ENCODE data around the gene SNAI3. TPM values are rescaled to one million over a fixed set of nuclear protein-coding genes. Genes with fewer than 3 reads are reported as not detected.

The SNAI3 gene
- total RNA-seq, 4 donors from 2014 or later, result 0.40 to 0.44 TPM; not detected in 2

DNA sequence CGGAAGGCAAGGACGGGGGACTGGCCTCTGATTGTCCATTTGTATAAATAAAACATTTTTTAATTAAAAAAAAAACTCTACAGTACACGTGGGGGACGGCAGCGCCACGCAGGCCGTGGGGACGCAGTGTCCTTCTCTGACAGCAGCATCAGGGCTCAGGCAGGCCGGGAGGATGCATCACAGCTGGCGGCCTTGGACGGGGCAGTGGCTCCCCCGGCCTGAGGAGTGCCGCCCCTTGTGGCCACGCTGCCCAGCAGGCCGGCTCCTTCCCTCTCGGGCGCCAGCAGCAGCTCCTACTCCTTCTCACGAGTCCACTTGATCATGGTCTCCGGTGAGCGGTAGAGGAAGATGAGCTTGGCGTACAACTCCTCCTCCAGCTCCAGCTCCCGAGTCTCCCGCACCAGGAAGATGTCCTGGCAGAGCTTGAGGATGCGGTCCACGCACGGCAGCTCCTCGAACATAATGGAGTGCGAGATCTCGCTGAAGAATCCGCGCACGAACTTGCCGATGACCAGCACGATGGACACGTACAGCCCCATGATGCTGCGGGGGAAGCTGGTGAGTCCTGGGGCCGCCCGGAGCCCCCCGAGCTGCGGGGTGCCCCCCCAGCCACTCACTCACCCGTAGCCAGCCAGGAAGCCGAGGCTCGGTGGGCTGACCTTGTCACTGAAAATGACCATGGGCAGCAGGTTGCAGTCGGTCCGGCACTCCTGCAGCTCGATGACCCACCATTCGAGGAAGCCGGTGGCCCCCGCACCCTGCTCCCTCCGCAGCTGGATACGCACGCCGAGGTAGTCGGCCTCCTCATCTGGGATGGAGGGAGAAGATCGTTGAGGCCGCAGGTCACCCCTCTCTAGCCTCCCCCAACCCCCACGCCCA, 29.2 kb upstream of the SNAI3 start:
- no peaks in the 10 kb centered on the region for H3K9me3 ChIP-seq
- no peaks in the 10 kb centered on the region for H3K4me1 ChIP-seq
- no peak overlapping the region for H3K27ac ChIP-seq
- H3K36me3 ChIP-seq, result peaks cover 74% of the 10 kb centered on the region
- DNase-seq (ENCODE audit: low spot score in 2 of 2), result no peak
- no peak overlapping the region for H3K4me3 ChIP-seq
- TF ChIP-seq, protein P1, sequence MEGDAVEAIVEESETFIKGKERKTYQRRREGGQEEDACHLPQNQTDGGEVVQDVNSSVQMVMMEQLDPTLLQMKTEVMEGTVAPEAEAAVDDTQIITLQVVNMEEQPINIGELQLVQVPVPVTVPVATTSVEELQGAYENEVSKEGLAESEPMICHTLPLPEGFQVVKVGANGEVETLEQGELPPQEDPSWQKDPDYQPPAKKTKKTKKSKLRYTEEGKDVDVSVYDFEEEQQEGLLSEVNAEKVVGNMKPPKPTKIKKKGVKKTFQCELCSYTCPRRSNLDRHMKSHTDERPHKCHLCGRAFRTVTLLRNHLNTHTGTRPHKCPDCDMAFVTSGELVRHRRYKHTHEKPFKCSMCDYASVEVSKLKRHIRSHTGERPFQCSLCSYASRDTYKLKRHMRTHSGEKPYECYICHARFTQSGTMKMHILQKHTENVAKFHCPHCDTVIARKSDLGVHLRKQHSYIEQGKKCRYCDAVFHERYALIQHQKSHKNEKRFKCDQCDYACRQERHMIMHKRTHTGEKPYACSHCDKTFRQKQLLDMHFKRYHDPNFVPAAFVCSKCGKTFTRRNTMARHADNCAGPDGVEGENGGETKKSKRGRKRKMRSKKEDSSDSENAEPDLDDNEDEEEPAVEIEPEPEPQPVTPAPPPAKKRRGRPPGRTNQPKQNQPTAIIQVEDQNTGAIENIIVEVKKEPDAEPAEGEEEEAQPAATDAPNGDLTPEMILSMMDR (IDR thresholded peaks at IDR 0.05), result no peak
- TF ChIP-seq POLR2A (IDR thresholded peaks at IDR 0.05), result no peak
- TF ChIP-seq POLR2AphosphoS5 (IDR thresholded peaks at IDR 0.05), result no peak
- TF ChIP-seq EP300 (IDR thresholded peaks at IDR 0.05), result no peak
- 94% methylated on average over 44 of the region's 57 CpGs for WGBS
- H3K27me3 ChIP-seq, result no peaks in the 10 kb centered on the region

DNA sequence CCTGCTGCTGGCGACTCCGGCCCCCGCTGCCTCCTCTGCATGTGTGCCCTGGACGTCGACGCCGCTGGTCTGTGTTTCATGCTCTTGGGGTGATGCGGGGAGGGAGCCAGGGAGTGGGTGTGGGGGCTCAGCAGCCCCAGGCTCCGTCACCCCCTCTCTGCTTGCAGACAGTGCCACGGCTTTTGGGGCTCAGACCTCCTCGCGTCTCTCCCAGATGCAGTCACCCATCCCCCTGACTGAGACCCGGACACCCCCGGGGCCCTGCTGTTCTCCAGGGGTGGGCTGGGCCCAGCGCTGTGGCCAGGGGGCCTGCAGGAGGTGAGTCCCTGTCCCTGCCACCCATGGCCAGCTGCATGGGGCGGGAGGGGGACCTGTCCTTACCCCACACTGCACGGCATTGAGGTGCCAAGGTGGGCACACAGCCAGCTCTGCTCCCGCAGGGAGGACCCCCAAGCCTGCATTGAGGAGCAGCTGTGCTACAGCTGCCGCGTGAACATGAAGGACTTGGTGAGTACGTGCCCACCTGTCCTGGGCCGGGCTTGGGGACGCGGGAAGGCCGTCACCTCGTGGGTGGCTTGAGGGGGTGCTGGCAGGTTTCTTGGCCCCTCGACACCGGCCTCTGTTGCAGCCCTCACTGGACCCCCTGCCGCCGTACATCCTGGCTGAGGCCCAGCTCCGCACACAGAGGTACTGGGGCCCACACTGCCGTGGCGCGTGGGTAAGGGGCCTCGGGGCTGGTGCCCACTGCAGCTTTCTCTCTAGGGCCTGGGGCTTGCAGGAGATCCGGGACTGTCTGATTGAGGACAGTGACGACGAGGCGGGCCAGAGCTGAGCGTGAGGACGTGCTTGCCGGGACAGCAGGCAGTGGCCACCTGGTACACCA, 28.4 kb upstream of the SNAI3 start:
- no peak overlapping the region for H3K4me3 ChIP-seq
- H3K9me3 ChIP-seq, result no peaks in the 10 kb centered on the region
- no peaks in the 10 kb centered on the region for H3K27me3 ChIP-seq
- no peak for DNase-seq (ENCODE audit: low spot score in 2 of 2)
- 90% methylated on average over 22 of the region's 42 CpGs for WGBS
- no peaks in the 10 kb centered on the region for H3K4me1 ChIP-seq
- TF ChIP-seq EP300 (IDR thresholded peaks at IDR 0.05), result no peak
- no peak for TF ChIP-seq POLR2AphosphoS5 (IDR thresholded peaks at IDR 0.05)
- TF ChIP-seq, protein P1 (IDR thresholded peaks at IDR 0.05), result no peak
- TF ChIP-seq POLR2A (IDR thresholded peaks at IDR 0.05), result no peak
- H3K36me3 ChIP-seq, result peaks cover 66% of the 10 kb centered on the region
- no peak overlapping the region for H3K27ac ChIP-seq

DNA sequence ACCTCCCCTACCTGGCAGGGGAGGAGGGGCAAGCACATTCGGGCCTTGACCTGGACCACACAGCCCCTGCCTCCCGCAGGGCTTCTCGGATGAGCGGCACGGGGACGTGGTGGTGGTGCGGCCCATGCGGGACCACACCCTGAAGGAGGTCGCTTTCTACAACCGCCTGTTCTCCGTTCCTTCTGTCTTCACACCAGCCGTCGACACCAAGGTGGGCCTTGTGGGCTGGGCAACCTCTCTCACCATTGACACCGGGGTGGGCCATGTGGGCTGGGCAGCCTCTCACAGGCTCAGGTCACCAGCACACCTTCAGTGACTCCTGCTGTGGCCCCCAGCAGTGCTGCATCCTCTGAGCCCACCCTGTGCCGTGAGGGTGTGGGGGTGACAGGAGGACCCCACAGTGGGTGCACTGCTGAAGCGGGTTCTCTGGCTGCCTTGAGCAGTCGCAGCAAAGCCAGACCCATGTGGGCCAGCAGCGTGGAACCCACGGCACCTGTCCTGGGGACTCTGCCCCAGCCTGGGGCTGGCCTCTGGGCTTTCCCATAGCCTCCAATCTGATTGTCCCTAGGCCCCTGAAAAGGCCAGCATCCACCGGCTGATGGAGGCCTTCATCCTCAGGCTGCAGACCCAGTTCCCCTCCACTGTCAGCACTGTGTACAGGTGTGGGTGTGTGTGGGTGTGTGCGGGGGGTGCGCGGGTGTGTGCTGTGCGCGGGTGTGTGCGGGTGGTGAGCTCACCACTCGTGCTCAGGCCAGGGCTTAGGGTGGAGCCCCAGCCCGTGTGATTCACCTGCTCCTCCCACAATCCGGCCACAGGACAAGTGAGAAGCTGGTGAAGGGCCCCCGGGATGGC, 27.5 kb upstream of the SNAI3 start:
- WGBS, result 88% methylated on average over 19 of the region's 30 CpGs
- Histone ChIP-seq H3K4me3 (no peak overlapping the region), H3K27ac (no peak overlapping the region), H3K36me3 (peaks cover 57% of the 10 kb centered on the region), H3K27me3 (no peaks in the 10 kb centered on the region), H3K9me3 (no peaks in the 10 kb centered on the region), H3K4me1 (no peaks in the 10 kb centered on the region)
- TF ChIP-seq POLR2A (IDR thresholded peaks at IDR 0.05), result no peak
- no peak for TF ChIP-seq EP300 (IDR thresholded peaks at IDR 0.05)
- no peak for TF ChIP-seq POLR2AphosphoS5 (IDR thresholded peaks at IDR 0.05)
- TF ChIP-seq, protein P1 (IDR thresholded peaks at IDR 0.05), result no peak
- DNase-seq (ENCODE audit: low spot score in 2 of 2), result no peak

DNA sequence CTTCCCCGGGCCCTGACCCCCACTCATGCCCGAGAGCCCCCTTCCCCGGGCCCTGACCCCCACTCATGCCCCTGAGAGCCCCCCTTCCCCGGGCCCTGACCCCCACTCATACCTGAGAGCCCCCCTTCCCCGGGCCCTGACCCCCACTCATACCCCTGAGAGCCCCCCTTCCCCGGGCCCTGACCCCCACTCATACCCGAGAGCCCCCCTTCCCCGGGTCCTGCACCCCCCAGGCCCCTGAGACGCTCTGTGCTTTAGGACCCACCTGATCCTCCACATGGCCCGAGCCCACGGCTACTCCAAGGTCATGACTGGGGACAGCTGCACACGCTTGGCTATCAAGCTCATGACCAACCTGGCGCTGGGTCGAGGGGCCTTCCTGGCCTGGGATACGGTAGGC, 26.7 kb upstream of the SNAI3 start:
- Histone ChIP-seq H3K27me3 (no peaks in the 10 kb centered on the region), H3K36me3 (peaks cover 49% of the 10 kb centered on the region), H3K4me3 (no peak overlapping the region), H3K9me3 (no peaks in the 10 kb centered on the region), H3K27ac (no peak overlapping the region), H3K4me1 (peaks cover 3% of the 10 kb centered on the region)
- WGBS, result no CpG with 5 or more reads among the region's 15 CpGs
- TF ChIP-seq POLR2AphosphoS5 (IDR thresholded peaks at IDR 0.05), result no peak
- TF ChIP-seq POLR2A (IDR thresholded peaks at IDR 0.05), result no peak
- TF ChIP-seq, protein P1 (IDR thresholded peaks at IDR 0.05), result no peak
- TF ChIP-seq EP300 (IDR thresholded peaks at IDR 0.05), result no peak
- DNase-seq (ENCODE audit: low spot score in 2 of 2), result no peak
